ENCODE measurements around the gene ERMAP. TPM values are rescaled to one million over a fixed set of nuclear protein-coding genes. Genes with fewer than 3 reads are reported as not detected.

Gene ERMAP
- total and polyA plus RNA-seq, 2 of the 8 experiments (the other 6 are each of a cell fraction or from before 2014, with no cell fraction given): 2.5 to 3.9 TPM

DNA sequence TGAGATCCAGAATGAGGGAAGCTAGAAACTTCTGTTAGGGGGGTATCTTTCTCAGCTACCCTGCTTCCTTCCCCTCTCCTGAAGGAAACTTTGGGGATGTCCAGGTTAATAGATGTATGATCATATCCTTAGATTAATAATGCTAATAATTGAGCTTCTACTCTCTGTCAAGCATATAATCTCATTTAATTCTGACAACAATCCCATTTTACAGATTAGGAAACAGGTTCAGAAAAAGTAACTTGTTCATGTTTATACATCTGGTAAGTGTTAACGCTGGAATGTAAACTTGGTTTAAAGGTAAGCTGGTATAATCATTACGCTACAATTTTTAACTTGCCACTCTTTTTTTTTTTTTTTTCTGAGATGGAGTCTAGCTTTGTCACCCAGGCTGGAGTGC is 33.8 kb upstream of the ERMAP start:
- H2AFZ ChIP-seq (ENCODE audit: low read length): no peak overlapping the region
- H2BK5ac ChIP-seq (ENCODE audit: low read depth, low read length): no peak overlapping the region
- no peak overlapping the region for H2BK20ac ChIP-seq (ENCODE audit: low read length)
- no peak overlapping the region for H3K18ac ChIP-seq (ENCODE audit: extremely low read depth, low read length)
- H3K4me1 ChIP-seq (replicated peaks in 1 of 4; ENCODE audit: control insufficient read depth in 3 of 4, insufficient read depth in 4 of 4, low read length in 3 of 4): peaks cover 0 to 8% (median under 1%) of the 10 kb centered on the region in 4 experiments; a peak in 2 of 7 replicates
- no peak overlapping the region for H3K23ac ChIP-seq (ENCODE audit: insufficient read length)
- H3K4ac ChIP-seq (replicated peaks; ENCODE audit: insufficient read length, low read depth, low read length): no peak overlapping the region
- H3K79me1 ChIP-seq (ENCODE audit: low read depth, low read length): no peaks in the 10 kb centered on the region
- H2BK120ac ChIP-seq (replicated peaks; ENCODE audit: low read depth, low read length): no peak overlapping the region
- ChIA-PET CTCF (ENCODE audit: partially characterized antibody) (interaction anchor here (1.1 to 4.7 kb wide), 3 partner anchors 10 to 291 kb away, joined by 3 to 22 read pairs (median 4); no protein-coding TSS in a partner anchor), POLR2A (ENCODE audit: partially characterized antibody) (interaction anchor here (0.9 to 2.3 kb wide), 2 partner anchors 11 to 63 kb away, joined by 3 to 9 read pairs; partner anchors contain the start of gene ZNF691)
- 87% methylated on average over 2 of the region's 2 CpGs; no CpG with 5 or more reads in 1 of the 2 experiments for WGBS, 2 experiments (ENCODE audit: extremely low coverage in 1 of 2, insufficient coverage in 1 of 2, insufficient read length in 1 of 2, insufficient replicate concordance in 2 of 2, low coverage in 1 of 2, low lambda C conversion rate in 2 of 2, missing lambda C conversion rate in 1 of 2)
- no peaks in the 10 kb centered on the region for H3K9me3 ChIP-seq (ENCODE audit: insufficient read depth in 2 of 2, low read depth in 1 of 2, low read length in 1 of 2)
- H3K27ac ChIP-seq (ENCODE audit: low read depth, low read length): no peak overlapping the region
- H2BK15ac ChIP-seq (ENCODE audit: low read length): no peak overlapping the region
- H2AK5ac ChIP-seq (ENCODE audit: low read depth, low read length): no peak overlapping the region
- FAIRE-seq: no peak
- H4K8ac ChIP-seq (ENCODE audit: extremely low read depth, insufficient read depth, low read length): no peak overlapping the region
- no peaks in the 10 kb centered on the region for H3K27me3 ChIP-seq (replicated peaks in 1 of 4; ENCODE audit: control insufficient read depth in 3 of 4, extremely low read depth in 1 of 4, insufficient read depth in 3 of 4, low read length in 3 of 4)
- no peak for DNase-seq (ENCODE audit: low read depth in 1 of 2, low spot score in 2 of 2)
- H2BK12ac ChIP-seq (ENCODE audit: low read depth, low read length): no peak overlapping the region
- no peak overlapping the region for H3K4me3 ChIP-seq (ENCODE audit: extremely low read depth in 1 of 4, insufficient read depth in 2 of 4, low read depth in 3 of 4, low read length in 4 of 4)
- H3K56ac ChIP-seq (replicated peaks; ENCODE audit: insufficient read length, low read depth, low read length): no peak overlapping the region
- no peak overlapping the region for H3K9ac ChIP-seq (replicated peaks in 1 of 4; ENCODE audit: extremely low read depth in 1 of 4, low read depth in 3 of 4, low read length in 3 of 4)
- H3K79me2 ChIP-seq (ENCODE audit: control insufficient read depth in 1 of 2, insufficient read depth in 2 of 2, low read length in 2 of 2): no peaks in the 10 kb centered on the region
- H3K4me2 ChIP-seq (ENCODE audit: insufficient read depth in 1 of 2, low read depth in 2 of 2, low read length in 2 of 2): no peak overlapping the region
- H4K5ac ChIP-seq (ENCODE audit: insufficient read length, low read depth, low read length): no peak overlapping the region
- H3K23me2 ChIP-seq (ENCODE audit: low read depth, low read length): no peaks in the 10 kb centered on the region
- peaks cover 0 to 13% (median 3%) of the 10 kb centered on the region in 4 experiments; a peak in 4 of 8 replicates for H3K36me3 ChIP-seq (ENCODE audit: control insufficient read depth in 2 of 4, insufficient read depth in 4 of 4, low read length in 3 of 4)
- H4K20me1 ChIP-seq (replicated peaks in 1 of 2; ENCODE audit: control insufficient read depth in 1 of 2, insufficient read depth in 2 of 2, low read length in 2 of 2): peaks cover 0 to 2% of the 10 kb centered on the region in 2 experiments
- H4K91ac ChIP-seq (replicated peaks; ENCODE audit: insufficient read length, low read length): no peak overlapping the region
- no peak overlapping the region for H3K14ac ChIP-seq (ENCODE audit: insufficient read length)
- TF ChIP-seq SIX5 (IDR thresholded peaks at IDR 0.05; ENCODE audit: low read depth, low read length): no peak
- no peak for TF ChIP-seq CEBPB (IDR thresholded peaks at IDR 0.05; ENCODE audit: low read depth, low read length)
- TF ChIP-seq EP300 (IDR thresholded peaks at IDR 0.05; ENCODE audit: borderline replicate concordance in 1 of 2, low read depth in 2 of 2, low read length in 2 of 2): no peak
- no peak for TF ChIP-seq HDAC6 (IDR thresholded peaks at IDR 0.05; ENCODE audit: low read depth, low read length)
- TF ChIP-seq CHD2 (IDR thresholded peaks at IDR 0.05; ENCODE audit: low read length): no peak
- TF ChIP-seq TAF1 (IDR thresholded peaks at IDR 0.05; ENCODE audit: low read depth, low read length): no peak
- no peak for TF ChIP-seq KDM1A (IDR thresholded peaks at IDR 0.05; ENCODE audit: borderline replicate concordance, low read length)
- no peak for TF ChIP-seq ATF3 (IDR thresholded peaks at IDR 0.05; ENCODE audit: insufficient read depth, low read depth, low read length)
- TF ChIP-seq KDM5A (IDR thresholded peaks at IDR 0.05; ENCODE audit: low read length): no peak
- no peak for TF ChIP-seq JUND (IDR thresholded peaks at IDR 0.05; ENCODE audit: low read length)
- no peak for TF ChIP-seq POU5F1 (IDR thresholded peaks at IDR 0.05; ENCODE audit: low read depth, low read length)
- TF ChIP-seq KDM4A (IDR thresholded peaks at IDR 0.05; ENCODE audit: low read depth, low read length, severe bottlenecking): no peak
- TF ChIP-seq SP1 (IDR thresholded peaks at IDR 0.05; ENCODE audit: low read depth, low read length): no peak
- no peak for TF ChIP-seq TBP (IDR thresholded peaks at IDR 0.05; ENCODE audit: low read depth, low read length)
- TF ChIP-seq JUN (IDR thresholded peaks at IDR 0.05; ENCODE audit: low read depth, low read length): no peak

Measured in H1 (cell line).